CD14-positive monocyte (primary cell): Measurements from ENCODE around the gene VTI1A. TPM values are rescaled to one million over a fixed set of nuclear protein-coding genes. Genes with fewer than 3 reads are reported as not detected.

ENCODE experiments used
- DNase-seq, 3 donors: peaks; one replicate each; pipeline ENCODE4 v3.0.0-alpha.2; 2011 to 2022
- H2AFZ ChIP-seq: 2 replicates; pipeline ENCODE4 v1.6.0; 2012; ENCODE audit warnings: mild to moderate bottlenecking, low read depth, low read length, inconsistent platforms; ENCODE audit not compliant: insufficient read depth, poor library complexity, severe bottlenecking
- H3K27ac ChIP-seq, 2 donors: 1 replicate in 1 of 2; 2 replicates in 1 of 2; pipeline ENCODE4 v1.5.1; 2012 to 2013; ENCODE audit warnings: low read length in 2 of 2, control low read depth in 1 of 2, inconsistent platforms in 1 of 2, low read depth in 1 of 2, mild to moderate bottlenecking in 1 of 2
- H3K27me3 ChIP-seq, 2 donors: one replicate each; pipeline versions ENCODE4 v1.6.0 to v1.6.1; 2011 to 2013; ENCODE audit warnings: low read length in 2 of 2; ENCODE audit not compliant: control insufficient read depth in 2 of 2, insufficient read depth in 2 of 2
- H3K36me3 ChIP-seq, 2 donors: replicated peaks in 1 of 2; 1 replicate in 1 of 2; 2 replicates in 1 of 2; pipeline versions ENCODE4 v1.5.1 to v1.6.1; 2012 to 2013; ENCODE audit warnings: low read length in 2 of 2, control low read depth in 1 of 2, inconsistent platforms in 1 of 2, mild to moderate bottlenecking in 1 of 2; ENCODE audit not compliant: insufficient read depth in 2 of 2, control insufficient read depth in 1 of 2
- H3K4me1 ChIP-seq, 2 donors: 1 replicate in 1 of 2; 2 replicates in 1 of 2; pipeline versions ENCODE4 v1.5.1 to v1.6.1; 2012 to 2013; ENCODE audit warnings: low read length in 2 of 2, control low read depth in 1 of 2, inconsistent platforms in 1 of 2, mild to moderate bottlenecking in 1 of 2, moderate library complexity in 1 of 2; ENCODE audit not compliant: insufficient read depth in 2 of 2, control insufficient read depth in 1 of 2
- H3K4me2 ChIP-seq: replicated peaks from 2 replicates; pipeline ENCODE3; 2012; ENCODE audit warnings: low read length, moderate library complexity, mild to moderate bottlenecking; ENCODE audit not compliant: poor library complexity, severe bottlenecking; ENCODE audit errors: extremely low read depth
- H3K4me3 ChIP-seq, 3 experiments: fragments of 200-600 bp in 1 of 3; sonication (generic) in 1 of 3; replicated peaks in 1 of 3; 1 replicate in 2 of 3; 2 replicates in 1 of 3; pipeline ENCODE4 v1.5.1; 2011 to 2013; ENCODE audit warnings: low read length in 3 of 3, mild to moderate bottlenecking in 3 of 3, control low read depth in 2 of 3, low read depth in 2 of 3, inconsistent platforms in 1 of 3, moderate library complexity in 1 of 3
- H3K79me2 ChIP-seq: 2 replicates; pipeline ENCODE4 v1.6.0; 2012; ENCODE audit warnings: mild to moderate bottlenecking, control low read depth, inconsistent platforms, low read length, moderate library complexity; ENCODE audit not compliant: insufficient read depth
- H3K9ac ChIP-seq: 2 replicates; pipeline ENCODE4 v1.6.0; 2017; ENCODE audit warnings: low read length, mild to moderate bottlenecking; ENCODE audit not compliant: insufficient read depth, poor library complexity, severe bottlenecking
- H3K9me3 ChIP-seq, 2 donors: replicated peaks in 1 of 2; 1 replicate in 1 of 2; 2 replicates in 1 of 2; pipeline versions ENCODE4 v1.5.1 to v1.6.1; 2012 to 2013; ENCODE audit warnings: low read length in 2 of 2, control low read depth in 1 of 2; ENCODE audit not compliant: control insufficient read depth in 1 of 2, insufficient read depth in 1 of 2
- H4K20me1 ChIP-seq: 2 replicates; pipeline ENCODE4 v1.6.0; 2012; ENCODE audit warnings: mild to moderate bottlenecking, low read length, control low read depth, moderate library complexity; ENCODE audit not compliant: insufficient read depth
- H3K27ac Mint-ChIP-seq, 7 donors: one replicate each; pipeline ENCODE4 v1.8.0; 2020; ENCODE audit warnings: mild to moderate bottlenecking in 7 of 7, mixed read lengths in 7 of 7, moderate library complexity in 6 of 7, inconsistent platforms in 2 of 7
- H3K27me3 Mint-ChIP-seq, 3 donors: one replicate each; pipeline ENCODE4 v1.8.0; 2021 to 2022; ENCODE audit warnings: low read depth in 3 of 3, mild to moderate bottlenecking in 3 of 3, mixed read lengths in 3 of 3, moderate library complexity in 3 of 3, inconsistent platforms in 1 of 3
- H3K36me3 Mint-ChIP-seq, 2 donors: one replicate each; pipeline ENCODE4 v1.8.0; 2020; ENCODE audit warnings: mixed read lengths in 2 of 2, inconsistent platforms in 1 of 2, mild to moderate bottlenecking in 1 of 2
- H3K4me1 Mint-ChIP-seq: one replicate; pipeline ENCODE4 v1.8.0; 2020; ENCODE audit warnings: mild to moderate bottlenecking, mixed read lengths
- H3K4me3 Mint-ChIP-seq, 2 donors: one replicate each; pipeline ENCODE4 v1.8.0; 2020; ENCODE audit warnings: mild to moderate bottlenecking in 2 of 2, mixed read lengths in 2 of 2, moderate library complexity in 1 of 2
- H3K9me3 Mint-ChIP-seq, 7 donors: one replicate each; pipeline ENCODE4 v1.8.0; 2020 to 2022; ENCODE audit warnings: mixed read lengths in 7 of 7, mild to moderate bottlenecking in 6 of 7, moderate library complexity in 6 of 7, inconsistent platforms in 2 of 7
- CTCF ChIP-seq: fragments of 200-600 bp; IDR thresholded peaks from one replicate; pipeline ENCODE4 v1.8.0; 2022; ENCODE audit warnings: antibody characterized with exemption, mild to moderate bottlenecking
- WGBS: methylation state at CpG from one replicate; pipeline ENCODE4 v1.1.5; 2013; ENCODE audit warnings: missing lambda C conversion rate; ENCODE audit not compliant: insufficient coverage; 5-methylcytosine and 5-hydroxymethylcytosine counted together
- intact Hi-C, 2 donors: fragments of 100-400 bp; cut with micrococcal nuclease; formaldehyde crosslinking; loops; one replicate each; pipeline versions ENCODE4 v1.15.0 to v1.15.1; 2023
- polyA plus RNA-seq, 3 donors: library from polyadenylated mRNA; depleted of rRNA in 1 of 3; unstranded in 2 of 3; stranded (reverse) in 1 of 3; fragments of 300-500 nt in 2 of 3; fragments of >200 nt in 1 of 3; fragmentation: Illumina TruSeq in 2 of 3; gene quantifications; 1 replicate in 2 of 3; 2 replicates in 1 of 3; pipeline ENCODE4 v1.2.3, GENCODE V29; 2012 to 2021

Gene VTI1A
- polyA plus RNA-seq, 3 donors: 23.6 to 25.4 (median 24.1) TPM

- 83% methylated on average over 2 of the region's 3 CpGs for WGBS
- no peaks in the 10 kb centered on the region for H3K9me3 ChIP-seq
- DNase-seq: no peak
These were observed 28.7 kb downstream of the VTI1A start for GRCh38 chr10:112475575-112476218.

GRCh38 chr10:112481602-112482001, 34.6 kb downstream of the VTI1A start:
- Histone ChIP-seq H3K27ac (no peak overlapping the region), H3K79me2 (no peaks in the 10 kb centered on the region), H3K36me3 (peaks cover 0 to 3% of the 10 kb centered on the region in 2 donors), H3K9me3 (no peaks in the 10 kb centered on the region), H3K4me2 (no peak overlapping the region), H3K4me3 (no peak overlapping the region), H3K4me1 (no peaks in the 10 kb centered on the region), H3K9ac (no peak overlapping the region), H2AFZ (no peak overlapping the region), H3K27me3 (no peaks in the 10 kb centered on the region), H4K20me1 (peaks cover 53% of the 10 kb centered on the region)
- intact Hi-C loops: no loop called here
- H3K4me3 Mint-ChIP-seq: no peak overlapping the region
- no peak for TF ChIP-seq CTCF
- DNase-seq: no peak
- H3K9me3 Mint-ChIP-seq: no peaks in the 10 kb centered on the region
- H3K27me3 Mint-ChIP-seq: no peaks in the 10 kb centered on the region
- H3K4me1 Mint-ChIP-seq: peaks cover 1% of the 10 kb centered on the region
- H3K36me3 Mint-ChIP-seq: peaks cover 3 to 12% of the 10 kb centered on the region in 2 donors
- WGBS: no CpG with 5 or more reads among the region's 3 CpGs
- no peak overlapping the region for H3K27ac Mint-ChIP-seq

More at GRCh38 chr10:112475575-112476218, 28.7 kb downstream of the VTI1A start:
- Histone ChIP-seq H4K20me1 (peaks cover 62% of the 10 kb centered on the region), H3K4me3 (no peak overlapping the region), H3K36me3 (peaks cover 4% of the 10 kb centered on the region in 2 donors), H3K4me2 (no peak overlapping the region), H3K27ac (no peak overlapping the region), H3K79me2 (peaks cover 4% of the 10 kb centered on the region), H3K27me3 (no peaks in the 10 kb centered on the region), H2AFZ (no peak overlapping the region), H3K4me1 (no peaks in the 10 kb centered on the region), H3K9ac (no peak overlapping the region)
- peaks cover 6 to 39% of the 10 kb centered on the region in 2 donors for H3K36me3 Mint-ChIP-seq
- H3K27me3 Mint-ChIP-seq: no peaks in the 10 kb centered on the region
- no peak for TF ChIP-seq CTCF
- no peak overlapping the region for H3K4me3 Mint-ChIP-seq
- intact Hi-C loops: no loop called here
- no peak overlapping the region for H3K27ac Mint-ChIP-seq
- no peaks in the 10 kb centered on the region for H3K9me3 Mint-ChIP-seq
- peaks cover 5% of the 10 kb centered on the region for H3K4me1 Mint-ChIP-seq
